ENCODE data around the gene PRKAR2A.
"Not testable (repeated sequence)": the region's sequence is repeated elsewhere in the genome, so short reads cannot be mapped to it uniquely, and the experiment has no call there.

Gene PRKAR2A

GRCh38 chr3:48747706-48748105 is 100.0 kb downstream of the PRKAR2A start:
- DNase-seq (ENCODE audit: low read depth) = no peak
- no peak overlapping the region for H3K4me3 ChIP-seq (ENCODE audit: control insufficient read depth, low read depth, low read length)
- TF ChIP-seq CTCF (IDR thresholded peaks at IDR 0.05; ENCODE audit: control insufficient read depth, insufficient read depth, low read depth, low read length, missing control alignments) = no peak

- no peak for DNase-seq (ENCODE audit: low read depth)
Observed at GRCh38 chr3:48747015-48747615, 100.6 kb downstream of the PRKAR2A start.

GRCh38 chr3:48743773-48744172 is 103.9 kb downstream of the PRKAR2A start:
- DNase-seq (ENCODE audit: low read depth) = no peak
- H3K4me3 ChIP-seq (ENCODE audit: control insufficient read depth, low read depth, low read length) = no peak overlapping the region
- TF ChIP-seq CTCF (IDR thresholded peaks at IDR 0.05; ENCODE audit: control insufficient read depth, insufficient read depth, low read depth, low read length, missing control alignments) = no peak

More at GRCh38 chr3:48747015-48747615, 100.6 kb downstream of the PRKAR2A start:
- no peak for TF ChIP-seq CTCF (IDR thresholded peaks at IDR 0.05; ENCODE audit: control insufficient read depth, insufficient read depth, low read depth, low read length, missing control alignments)
- H3K4me3 ChIP-seq (ENCODE audit: control insufficient read depth, low read depth, low read length) = no peak overlapping the region

- H3K4me3 ChIP-seq (ENCODE audit: control insufficient read depth, low read depth, low read length); DNase-seq (ENCODE audit: low read depth): not testable (repeated sequence)
Observed at GRCh38 chr3:48741226-48741625, 106.4 kb downstream of the PRKAR2A start.

GRCh38 chr3:48739955-48740823 is 107.5 kb downstream of the PRKAR2A start:
- no peak overlapping the region for H3K4me3 ChIP-seq (ENCODE audit: control insufficient read depth, low read depth, low read length)
- DNase-seq (ENCODE audit: low read depth) = peak; percentile 10
- peak; percentile 91 for TF ChIP-seq CTCF (IDR thresholded peaks at IDR 0.05; ENCODE audit: control insufficient read depth, insufficient read depth, low read depth, low read length, missing control alignments)

- no peak overlapping the region for H3K4me3 ChIP-seq (ENCODE audit: control insufficient read depth, low read depth, low read length)
- no peak for DNase-seq (ENCODE audit: low read depth)
- TF ChIP-seq CTCF (IDR thresholded peaks at IDR 0.05; ENCODE audit: control insufficient read depth, insufficient read depth, low read depth, low read length, missing control alignments) = no peak
Observed at GRCh38 chr3:48739617-48739954, 108.1 kb downstream of the PRKAR2A start.

GRCh38 chr3:48738926-48739616 is 108.6 kb downstream of the PRKAR2A start:
- DNase-seq (ENCODE audit: low read depth) = no peak
- no peak for TF ChIP-seq CTCF (IDR thresholded peaks at IDR 0.05; ENCODE audit: control insufficient read depth, insufficient read depth, low read depth, low read length, missing control alignments)
- H3K4me3 ChIP-seq (ENCODE audit: control insufficient read depth, low read depth, low read length) = no peak overlapping the region
